Measurements from ENCODE around the gene GGPS1. TPM values are rescaled to one million over a fixed set of nuclear protein-coding genes. Genes with fewer than 3 reads are reported as not detected.
A peak's percentile ranks its signal among the peaks of the same experiment; 100 is the strongest.

The GGPS1 gene
- total RNA-seq, 2 experiments from 2014 or later = 24.5 to 25.9 TPM

- ChIA-PET POLR2A (no interaction called here), CTCF (interaction anchor here (1.5 kb wide), 1 partner anchor 23 kb away, joined by 4 read pairs; no protein-coding TSS in a partner anchor)
- H3K27me3 Mint-ChIP-seq (ENCODE audit: low read depth) = no peaks in the 10 kb centered on the region
- DNase-seq = no peak
- H3K27ac Mint-ChIP-seq = no peak overlapping the region
- no peak overlapping the region for H3K4me3 Mint-ChIP-seq
- H3K36me3 Mint-ChIP-seq (ENCODE audit: low read depth) = peaks cover 14% of the 10 kb centered on the region
- peaks cover 21% of the 10 kb centered on the region for H3K4me1 Mint-ChIP-seq (ENCODE audit: low read depth)
- ATAC-seq = no peak
- no peaks in the 10 kb centered on the region for H3K9me3 Mint-ChIP-seq (ENCODE audit: insufficient read depth)
Observed at GRCh38 chr1:235291599-235292091, 36.7 kb upstream of the GGPS1 start.

GRCh38 chr1:235292790-235293189 is 35.6 kb upstream of the GGPS1 start:
- DNase-seq (no peak), ATAC-seq (no peak)
- Mint-ChIP-seq H3K4me1 (ENCODE audit: low read depth) (peaks cover 26% of the 10 kb centered on the region), H3K27me3 (ENCODE audit: low read depth) (no peaks in the 10 kb centered on the region), H3K36me3 (ENCODE audit: low read depth) (peaks cover 19% of the 10 kb centered on the region), H3K4me3 (no peak overlapping the region), H3K9me3 (ENCODE audit: insufficient read depth) (peaks cover 7% of the 10 kb centered on the region), H3K27ac (no peak overlapping the region)
- ChIA-PET POLR2A (interaction anchor here (1.5 kb wide), 1 partner anchor 9 kb away, joined by 4 read pairs; no protein-coding TSS in a partner anchor), CTCF (no interaction called here)

- Mint-ChIP-seq H3K27me3 (ENCODE audit: low read depth) (no peaks in the 10 kb centered on the region), H3K36me3 (ENCODE audit: low read depth) (peaks cover 21% of the 10 kb centered on the region), H3K27ac (no peak overlapping the region), H3K9me3 (ENCODE audit: insufficient read depth) (peaks cover 7% of the 10 kb centered on the region), H3K4me3 (no peak overlapping the region), H3K4me1 (ENCODE audit: low read depth) (peaks cover 29% of the 10 kb centered on the region)
- POLR2A ChIA-PET = interaction anchor here (0.6 to 1.5 kb wide), 2 partner anchors 9 to 34 kb away, joined by 4 read pairs; no protein-coding TSS in a partner anchor
- CTCF ChIA-PET = no interaction called here
- DNase-seq (no peak), ATAC-seq (no peak)
Observed at GRCh38 chr1:235293322-235293942, 34.9 kb upstream of the GGPS1 start.

- no peak overlapping the region for H3K4me3 Mint-ChIP-seq
- peaks cover 19% of the 10 kb centered on the region for H3K36me3 Mint-ChIP-seq (ENCODE audit: low read depth)
- DNase-seq (no peak), ATAC-seq (no peak)
- POLR2A ChIA-PET = no interaction called here
- H3K9me3 Mint-ChIP-seq (ENCODE audit: insufficient read depth) = peaks cover 7% of the 10 kb centered on the region
- H3K27ac Mint-ChIP-seq = peak overlapping the region; percentile 20
- CTCF ChIA-PET = no interaction called here
- no peaks in the 10 kb centered on the region for H3K27me3 Mint-ChIP-seq (ENCODE audit: low read depth)
- peaks cover 41% of the 10 kb centered on the region for H3K4me1 Mint-ChIP-seq (ENCODE audit: low read depth)
Observed at GRCh38 chr1:235295902-235296350, 32.4 kb upstream of the GGPS1 start.

GRCh38 chr1:235296729-235297128 is 31.6 kb upstream of the GGPS1 start:
- Mint-ChIP-seq H3K4me3 (no peak overlapping the region), H3K36me3 (ENCODE audit: low read depth) (peaks cover 17% of the 10 kb centered on the region), H3K27me3 (ENCODE audit: low read depth) (no peaks in the 10 kb centered on the region), H3K4me1 (ENCODE audit: low read depth) (peaks cover 38% of the 10 kb centered on the region), H3K27ac (no peak overlapping the region), H3K9me3 (ENCODE audit: insufficient read depth) (peaks cover 7% of the 10 kb centered on the region)
- DNase-seq (no peak), ATAC-seq (no peak)
- CTCF ChIA-PET = no interaction called here
- POLR2A ChIA-PET = no interaction called here

- ChIA-PET CTCF (no interaction called here), POLR2A (no interaction called here)
- Mint-ChIP-seq H3K4me1 (ENCODE audit: low read depth) (peaks cover 40% of the 10 kb centered on the region), H3K27ac (peak overlapping the region; percentile 31), H3K9me3 (ENCODE audit: insufficient read depth) (peaks cover 7% of the 10 kb centered on the region), H3K36me3 (ENCODE audit: low read depth) (peaks cover 17% of the 10 kb centered on the region), H3K27me3 (ENCODE audit: low read depth) (no peaks in the 10 kb centered on the region), H3K4me3 (peak overlapping the region; percentile 16)
- ATAC-seq (peak; percentile 85), DNase-seq (no peak)
Observed at GRCh38 chr1:235297579-235297978, 30.8 kb upstream of the GGPS1 start.

GRCh38 chr1:235298758-235299157 is 29.6 kb upstream of the GGPS1 start:
- Mint-ChIP-seq H3K27ac (no peak overlapping the region), H3K9me3 (ENCODE audit: insufficient read depth) (peaks cover 7% of the 10 kb centered on the region), H3K4me1 (ENCODE audit: low read depth) (peaks cover 39% of the 10 kb centered on the region), H3K36me3 (ENCODE audit: low read depth) (peaks cover 21% of the 10 kb centered on the region), H3K27me3 (ENCODE audit: low read depth) (no peaks in the 10 kb centered on the region), H3K4me3 (no peak overlapping the region)
- DNase-seq (no peak), ATAC-seq (no peak)
- ChIA-PET CTCF (interaction anchor here (1.0 to 1.8 kb wide), 4 partner anchors 15 to 118 kb away, joined by 3 to 7 read pairs (median 3); no protein-coding TSS in a partner anchor), POLR2A (interaction anchor here (0.9 kb wide), 1 partner anchor 28 kb away, joined by 3 read pairs; the partner anchor contains the start of gene ARID4B)

GRCh38 chr1:235299169-235299858 is 29.1 kb upstream of the GGPS1 start:
- Mint-ChIP-seq H3K4me3 (no peak overlapping the region), H3K4me1 (ENCODE audit: low read depth) (peaks cover 40% of the 10 kb centered on the region), H3K9me3 (ENCODE audit: insufficient read depth) (peaks cover 7% of the 10 kb centered on the region), H3K27me3 (ENCODE audit: low read depth) (no peaks in the 10 kb centered on the region), H3K27ac (no peak overlapping the region), H3K36me3 (ENCODE audit: low read depth) (peaks cover 22% of the 10 kb centered on the region)
- no peak for ATAC-seq
- CTCF ChIA-PET = interaction anchor here (1.0 to 1.8 kb wide), 4 partner anchors 14 to 117 kb away, joined by 3 to 7 read pairs (median 3); no protein-coding TSS in a partner anchor
- no peak for DNase-seq
- POLR2A ChIA-PET = interaction anchor here (0.9 kb wide), 1 partner anchor 28 kb away, joined by 3 read pairs; the partner anchor contains the start of gene ARID4B

GRCh38 chr1:235302143-235302542 is 26.2 kb upstream of the GGPS1 start:
- ChIA-PET CTCF (no interaction called here), POLR2A (no interaction called here)
- no peak overlapping the region for H3K4me3 Mint-ChIP-seq
- no peak for ATAC-seq
- peaks cover 51% of the 10 kb centered on the region for H3K4me1 Mint-ChIP-seq (ENCODE audit: low read depth)
- DNase-seq = no peak
- H3K36me3 Mint-ChIP-seq (ENCODE audit: low read depth) = peaks cover 19% of the 10 kb centered on the region
- no peak overlapping the region for H3K27ac Mint-ChIP-seq
- H3K9me3 Mint-ChIP-seq (ENCODE audit: insufficient read depth) = peaks cover 3% of the 10 kb centered on the region
- no peaks in the 10 kb centered on the region for H3K27me3 Mint-ChIP-seq (ENCODE audit: low read depth)

- Mint-ChIP-seq H3K9me3 (ENCODE audit: insufficient read depth) (no peaks in the 10 kb centered on the region), H3K27ac (peak overlapping the region; percentile 74), H3K27me3 (ENCODE audit: low read depth) (no peaks in the 10 kb centered on the region), H3K36me3 (ENCODE audit: low read depth) (peaks cover 18% of the 10 kb centered on the region), H3K4me3 (peak overlapping the region; percentile 3), H3K4me1 (ENCODE audit: low read depth) (peaks cover 34% of the 10 kb centered on the region)
- CTCF ChIA-PET = interaction anchor here (0.7 to 1.3 kb wide), 4 partner anchors 9 to 112 kb away, joined by 3 to 5 read pairs (median 4); no protein-coding TSS in a partner anchor
- POLR2A ChIA-PET = interaction anchor here (0.8 to 1.0 kb wide), 3 partner anchors 14 to 46 kb away, joined by 3 to 6 read pairs (median 4); partner anchors contain the start of genes ARID4B and GGPS1
- DNase-seq = peak; percentile 29
- peak; percentile 81 for ATAC-seq
Observed at GRCh38 chr1:235304549-235305451, 23.6 kb upstream of the GGPS1 start.
